Activated T-helper 1 cell treated with anti-CD3 and anti-CD28 coated beads, Interleukin-12 subunit alpha, Interleukin-12 subunit beta, Interleukin-2, Interleukin-4 antibody, amounts not matched to agents 30 ng/mL and 10 ng/mL and 1 ng/mL, durations not matched to agents 14 hours and 24 hours and 36 hours (primary cell): ENCODE measurements around the gene SNU13. TPM values are rescaled to one million over a fixed set of nuclear protein-coding genes. Genes with fewer than 3 reads are reported as not detected.
"Not testable (repeated sequence)": the region's sequence is repeated elsewhere in the genome, so short reads cannot be mapped to it uniquely, and the experiment has no call there.

ENCODE experiments used
- DNase-seq: peaks from one replicate; pipeline ENCODE4 v3.0.0; 2021; ENCODE audit warnings: low spot score
- H3K27ac Mint-ChIP-seq: one replicate; pipeline ENCODE4 v1.8.0; 2021; ENCODE audit warnings: mild to moderate bottlenecking, mixed read lengths
- H3K27me3 Mint-ChIP-seq: one replicate; pipeline ENCODE4 v1.8.0; 2022; ENCODE audit warnings: mild to moderate bottlenecking, moderate library complexity, mixed read lengths; ENCODE audit not compliant: insufficient read depth
- H3K36me3 Mint-ChIP-seq: one replicate; pipeline ENCODE4 v1.8.0; 2021; ENCODE audit warnings: low read depth, mixed read lengths
- H3K4me1 Mint-ChIP-seq: one replicate; pipeline ENCODE4 v1.8.0; 2021; ENCODE audit warnings: low read depth, mixed read lengths
- H3K4me3 Mint-ChIP-seq: one replicate; pipeline ENCODE4 v1.8.0; 2021; ENCODE audit warnings: mild to moderate bottlenecking, moderate library complexity, mixed read lengths
- H3K9me3 Mint-ChIP-seq: one replicate; pipeline ENCODE4 v1.8.0; 2021; ENCODE audit warnings: mixed read lengths
- intact Hi-C: fragments of 100-400 bp; cut with micrococcal nuclease; formaldehyde crosslinking; loops from one replicate; pipeline ENCODE4 v1.15.1; 2024
- total RNA-seq: library from RNA; stranded (reverse); gene quantifications from 2 replicates; pipeline ENCODE4 v1.2.3, GENCODE V29; 2022

The SNU13 gene
- total RNA-seq, 1 donor from 2014 or later = 339 TPM

- Mint-ChIP-seq H3K27me3 (no peaks in the 10 kb centered on the region), H3K4me1 (no peaks in the 10 kb centered on the region), H3K36me3 (peaks cover 37% of the 10 kb centered on the region), H3K9me3 (no peaks in the 10 kb centered on the region), H3K4me3 (no peak overlapping the region), H3K27ac (no peak overlapping the region)
- DNase-seq = no peak
- intact Hi-C loops = no loop called here
Measured at GRCh38 chr22:41654322-41654721, 34.3 kb downstream of the SNU13 start.

- no peaks in the 10 kb centered on the region for H3K27me3 Mint-ChIP-seq
- intact Hi-C loops = no loop called here
Measured at GRCh38 chr22:41650821-41651220, 37.8 kb downstream of the SNU13 start.

GRCh38 chr22:41650229-41650628, 38.4 kb downstream of the SNU13 start:
- Mint-ChIP-seq H3K9me3 (no peaks in the 10 kb centered on the region), H3K36me3 (peaks cover 43% of the 10 kb centered on the region), H3K27me3 (no peaks in the 10 kb centered on the region), H3K27ac (no peak overlapping the region), H3K4me1 (peaks cover 10% of the 10 kb centered on the region), H3K4me3 (no peak overlapping the region)
- intact Hi-C loops = no loop called here
- DNase-seq = no peak

More at GRCh38 chr22:41650821-41651220, 37.8 kb downstream of the SNU13 start:
- Mint-ChIP-seq H3K4me1 (peaks cover 10% of the 10 kb centered on the region), H3K36me3 (peaks cover 46% of the 10 kb centered on the region), H3K4me3 (no peak overlapping the region), H3K9me3 (no peaks in the 10 kb centered on the region), H3K27ac (no peak overlapping the region)
- no peak for DNase-seq

GRCh38 chr22:41648432-41648831, 40.2 kb downstream of the SNU13 start:
- no peaks in the 10 kb centered on the region for H3K27me3 Mint-ChIP-seq
- intact Hi-C loops = no loop called here
- no peak overlapping the region for H3K4me3 Mint-ChIP-seq
- no peaks in the 10 kb centered on the region for H3K9me3 Mint-ChIP-seq
- H3K4me1 Mint-ChIP-seq = peaks cover 10% of the 10 kb centered on the region
- H3K36me3 Mint-ChIP-seq = peaks cover 37% of the 10 kb centered on the region
- DNase-seq = no peak
- no peak overlapping the region for H3K27ac Mint-ChIP-seq

- Mint-ChIP-seq H3K27ac (no peak overlapping the region), H3K4me1 (peaks cover 12% of the 10 kb centered on the region), H3K36me3 (peaks cover 36% of the 10 kb centered on the region), H3K27me3 (no peaks in the 10 kb centered on the region), H3K4me3 (no peak overlapping the region), H3K9me3 (no peaks in the 10 kb centered on the region)
- intact Hi-C loops = no loop called here
- no peak for DNase-seq
Measured at GRCh38 chr22:41647771-41648170, 40.9 kb downstream of the SNU13 start.

GRCh38 chr22:41642331-41643110, 46.1 kb downstream of the SNU13 start:
- Mint-ChIP-seq H3K36me3 (peaks cover 39% of the 10 kb centered on the region), H3K27ac (no peak overlapping the region), H3K4me1 (peaks cover 11% of the 10 kb centered on the region), H3K4me3 (no peak overlapping the region), H3K27me3 (no peaks in the 10 kb centered on the region), H3K9me3 (no peaks in the 10 kb centered on the region)
- DNase-seq = no peak
- intact Hi-C loops = no loop called here

GRCh38 chr22:41641854-41642253, 46.8 kb downstream of the SNU13 start:
- Mint-ChIP-seq H3K4me3 (no peak overlapping the region), H3K4me1 (peaks cover 11% of the 10 kb centered on the region)
- intact Hi-C loops = no loop called here

GRCh38 chr22:41638748-41639147, 49.9 kb downstream of the SNU13 start:
- H3K9me3 Mint-ChIP-seq = no peaks in the 10 kb centered on the region
- H3K4me1 Mint-ChIP-seq = peaks cover 17% of the 10 kb centered on the region
- no peak for DNase-seq
- H3K27ac Mint-ChIP-seq = no peak overlapping the region
- intact Hi-C loops = no loop called here
- no peak overlapping the region for H3K4me3 Mint-ChIP-seq
- peaks cover 59% of the 10 kb centered on the region for H3K36me3 Mint-ChIP-seq
- no peaks in the 10 kb centered on the region for H3K27me3 Mint-ChIP-seq

More at GRCh38 chr22:41641854-41642253, 46.8 kb downstream of the SNU13 start:
- Mint-ChIP-seq H3K36me3 (peaks cover 40% of the 10 kb centered on the region), H3K9me3 (no peaks in the 10 kb centered on the region), H3K27ac (no peak overlapping the region), H3K27me3 (no peaks in the 10 kb centered on the region)
- no peak for DNase-seq

GRCh38 chr22:41638124-41638523, 50.5 kb downstream of the SNU13 start:
- Mint-ChIP-seq H3K4me1 (peaks cover 17% of the 10 kb centered on the region), H3K36me3 (peaks cover 59% of the 10 kb centered on the region), H3K4me3 (no peak overlapping the region), H3K9me3 (no peaks in the 10 kb centered on the region), H3K27ac (no peak overlapping the region), H3K27me3 (no peaks in the 10 kb centered on the region)
- DNase-seq = no peak
- intact Hi-C loops = no loop called here

GRCh38 chr22:41637623-41638022, 51.0 kb downstream of the SNU13 start:
- intact Hi-C loops, H3K27me3 Mint-ChIP-seq, DNase-seq, H3K9me3 Mint-ChIP-seq, H3K4me3 Mint-ChIP-seq, H3K27ac Mint-ChIP-seq: not testable (repeated sequence)
- Mint-ChIP-seq H3K4me1 (peaks cover 14% of the 10 kb centered on the region), H3K36me3 (peaks cover 55% of the 10 kb centered on the region)

GRCh38 chr22:41636467-41636866, 52.2 kb downstream of the SNU13 start:
- H3K4me3 Mint-ChIP-seq = no peak overlapping the region
- no peak for DNase-seq
- peaks cover 45% of the 10 kb centered on the region for H3K36me3 Mint-ChIP-seq
- H3K4me1 Mint-ChIP-seq = peaks cover 7% of the 10 kb centered on the region
- intact Hi-C loops = no loop called here
- H3K9me3 Mint-ChIP-seq = no peaks in the 10 kb centered on the region
- H3K27ac Mint-ChIP-seq = no peak overlapping the region
- H3K27me3 Mint-ChIP-seq = no peaks in the 10 kb centered on the region

GRCh38 chr22:41634610-41635009, 54.1 kb downstream of the SNU13 start:
- H3K36me3 Mint-ChIP-seq = peaks cover 41% of the 10 kb centered on the region
- H3K4me3 Mint-ChIP-seq, DNase-seq, H3K27me3 Mint-ChIP-seq, H3K4me1 Mint-ChIP-seq, intact Hi-C loops, H3K9me3 Mint-ChIP-seq, H3K27ac Mint-ChIP-seq: not testable (repeated sequence)

- H3K27ac Mint-ChIP-seq, H3K27me3 Mint-ChIP-seq, H3K9me3 Mint-ChIP-seq, H3K4me3 Mint-ChIP-seq, intact Hi-C loops, DNase-seq: not testable (repeated sequence)
- Mint-ChIP-seq H3K4me1 (peaks cover 22% of the 10 kb centered on the region), H3K36me3 (peaks cover 53% of the 10 kb centered on the region)
Measured at GRCh38 chr22:41631615-41632014, 57.1 kb downstream of the SNU13 start.
